Measurements from ENCODE around the gene RACK1. TPM values are rescaled to one million over a fixed set of nuclear protein-coding genes. Genes with fewer than 3 reads are reported as not detected.
A peak's percentile ranks its signal among the peaks of the same experiment; 100 is the strongest.

The RACK1 gene
- total and polyA plus RNA-seq, 2 of the 13 experiments (the other 11 are each of a cell fraction or from before 2014, with no cell fraction given) = 2,514 to 6,141 TPM

GRCh38 chr5:181191526-181192336 lies 52.0 kb downstream of the RACK1 start (continued):
- TF ChIP-seq, protein P1, sequence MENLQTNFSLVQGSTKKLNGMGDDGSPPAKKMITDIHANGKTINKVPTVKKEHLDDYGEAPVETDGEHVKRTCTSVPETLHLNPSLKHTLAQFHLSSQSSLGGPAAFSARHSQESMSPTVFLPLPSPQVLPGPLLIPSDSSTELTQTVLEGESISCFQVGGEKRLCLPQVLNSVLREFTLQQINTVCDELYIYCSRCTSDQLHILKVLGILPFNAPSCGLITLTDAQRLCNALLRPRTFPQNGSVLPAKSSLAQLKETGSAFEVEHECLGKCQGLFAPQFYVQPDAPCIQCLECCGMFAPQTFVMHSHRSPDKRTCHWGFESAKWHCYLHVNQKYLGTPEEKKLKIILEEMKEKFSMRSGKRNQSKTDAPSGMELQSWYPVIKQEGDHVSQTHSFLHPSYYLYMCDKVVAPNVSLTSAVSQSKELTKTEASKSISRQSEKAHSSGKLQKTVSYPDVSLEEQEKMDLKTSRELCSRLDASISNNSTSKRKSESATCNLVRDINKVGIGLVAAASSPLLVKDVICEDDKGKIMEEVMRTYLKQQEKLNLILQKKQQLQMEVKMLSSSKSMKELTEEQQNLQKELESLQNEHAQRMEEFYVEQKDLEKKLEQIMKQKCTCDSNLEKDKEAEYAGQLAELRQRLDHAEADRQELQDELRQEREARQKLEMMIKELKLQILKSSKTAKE (CRISPR knock-in tag; IDR thresholded peaks at IDR 0.05; ENCODE audit: borderline replicate concordance) = peak; percentile 60
- TF ChIP-seq HMGA1 (CRISPR knock-in tag; conservative IDR thresholded peaks at IDR 0.05) (no peak), ZNF546 (CRISPR knock-in tag; conservative IDR thresholded peaks at IDR 0.05) (peak; percentile 76; the same call in 1 of the 2 replicates), SAP130 (CRISPR knock-in tag; IDR thresholded peaks at IDR 0.05; ENCODE audit: low read depth) (peak; percentile 76), ZNF790 (CRISPR knock-in tag; IDR thresholded peaks at IDR 0.05; ENCODE audit: borderline replicate concordance) (peak; percentile 97), SALL1 (CRISPR knock-in tag; IDR thresholded peaks at IDR 0.05) (peak; percentile 80), ZNF839 (CRISPR knock-in tag; IDR thresholded peaks at IDR 0.05; ENCODE audit: borderline replicate concordance) (no peak; the same call in 1 of the 2 replicates), MBD4 (IDR thresholded peaks at IDR 0.05; ENCODE audit: borderline replicate concordance, low read length) (no peak), TSC22D2 (CRISPR knock-in tag; IDR thresholded peaks at IDR 0.05; ENCODE audit: borderline replicate concordance) (peak; percentile 65; the same call in 1 of the 2 replicates), EZH2 (conservative IDR thresholded peaks at IDR 0.05; ENCODE audit: low read depth, low read length) (no peak), SRSF1 (optimal IDR thresholded peaks at IDR 0.05; ENCODE audit: low read depth, low read length) (no peak), ATF1 (CRISPR knock-in tag; IDR thresholded peaks at IDR 0.05) (no peak), JARID2 (CRISPR knock-in tag; IDR thresholded peaks at IDR 0.05; ENCODE audit: insufficient replicate concordance) (no peak), CBX2 (IDR thresholded peaks at IDR 0.05; ENCODE audit: low read depth, low read length) (no peak), CBX2 (CRISPR knock-in tag; IDR thresholded peaks at IDR 0.05; ENCODE audit: low read depth) (no peak), RAD51 (IDR thresholded peaks at IDR 0.05; ENCODE audit: borderline replicate concordance) (no peak), TFE3 (CRISPR knock-in tag; IDR thresholded peaks at IDR 0.05) (no peak), ZNF331 (CRISPR knock-in tag; IDR thresholded peaks at IDR 0.05) (peak; percentile 63), ZSCAN29 (CRISPR knock-in tag; conservative IDR thresholded peaks at IDR 0.05) (peak; percentile 78), TBP (CRISPR knock-in tag; IDR thresholded peaks at IDR 0.05) (0 out of 2 replicates have a peak, but pooled peaks have one; percentile 54), ZNF674 (CRISPR knock-in tag; IDR thresholded peaks at IDR 0.05; ENCODE audit: low read depth) (no peak), CENPT (CRISPR knock-in tag; IDR thresholded peaks at IDR 0.05; ENCODE audit: low read depth) (no peak)
- TF ChIP-seq, protein P2, sequence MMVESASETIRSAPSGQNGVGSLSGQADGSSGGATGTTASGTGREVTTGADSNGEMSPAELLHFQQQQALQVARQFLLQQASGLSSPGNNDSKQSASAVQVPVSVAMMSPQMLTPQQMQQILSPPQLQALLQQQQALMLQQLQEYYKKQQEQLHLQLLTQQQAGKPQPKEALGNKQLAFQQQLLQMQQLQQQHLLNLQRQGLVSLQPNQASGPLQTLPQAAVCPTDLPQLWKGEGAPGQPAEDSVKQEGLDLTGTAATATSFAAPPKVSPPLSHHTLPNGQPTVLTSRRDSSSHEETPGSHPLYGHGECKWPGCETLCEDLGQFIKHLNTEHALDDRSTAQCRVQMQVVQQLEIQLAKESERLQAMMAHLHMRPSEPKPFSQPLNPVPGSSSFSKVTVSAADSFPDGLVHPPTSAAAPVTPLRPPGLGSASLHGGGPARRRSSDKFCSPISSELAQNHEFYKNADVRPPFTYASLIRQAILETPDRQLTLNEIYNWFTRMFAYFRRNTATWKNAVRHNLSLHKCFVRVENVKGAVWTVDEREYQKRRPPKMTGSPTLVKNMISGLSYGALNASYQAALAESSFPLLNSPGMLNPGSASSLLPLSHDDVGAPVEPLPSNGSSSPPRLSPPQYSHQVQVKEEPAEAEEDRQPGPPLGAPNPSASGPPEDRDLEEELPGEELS (CRISPR knock-in tag; IDR thresholded peaks at IDR 0.05) = peak; percentile 57; the same call in 1 of the 2 replicates
- TF ChIP-seq, protein P3, sequence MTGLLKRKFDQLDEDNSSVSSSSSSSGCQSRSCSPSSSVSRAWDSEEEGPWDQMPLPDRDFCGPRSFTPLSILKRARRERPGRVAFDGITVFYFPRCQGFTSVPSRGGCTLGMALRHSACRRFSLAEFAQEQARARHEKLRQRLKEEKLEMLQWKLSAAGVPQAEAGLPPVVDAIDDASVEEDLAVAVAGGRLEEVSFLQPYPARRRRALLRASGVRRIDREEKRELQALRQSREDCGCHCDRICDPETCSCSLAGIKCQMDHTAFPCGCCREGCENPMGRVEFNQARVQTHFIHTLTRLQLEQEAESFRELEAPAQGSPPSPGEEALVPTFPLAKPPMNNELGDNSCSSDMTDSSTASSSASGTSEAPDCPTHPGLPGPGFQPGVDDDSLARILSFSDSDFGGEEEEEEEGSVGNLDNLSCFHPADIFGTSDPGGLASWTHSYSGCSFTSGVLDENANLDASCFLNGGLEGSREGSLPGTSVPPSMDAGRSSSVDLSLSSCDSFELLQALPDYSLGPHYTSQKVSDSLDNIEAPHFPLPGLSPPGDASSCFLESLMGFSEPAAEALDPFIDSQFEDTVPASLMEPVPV (CRISPR knock-in tag; IDR thresholded peaks at IDR 0.05) = no peak

Data from HepG2 (cell line).